GM12865 (cell line): ENCODE data around the gene UAP1L1.

Experiments
- DNase-seq: peaks from one replicate; pipeline ENCODE4 v3.0.0; 2010; ENCODE audit warnings: low read depth
- H3K4me3 ChIP-seq: 2 replicates; pipeline ENCODE4 v1.5.1; 2011; ENCODE audit warnings: mild to moderate bottlenecking, low read depth, low read length, control low read depth
- CTCF ChIP-seq: IDR thresholded peaks from 2 replicates; pipeline ENCODE4 v1.5.1; 2011; ENCODE audit warnings: low read length, control low read depth, low read depth, inconsistent platforms; ENCODE audit not compliant: insufficient read depth; ENCODE audit errors: missing control alignments

UAP1L1 gene

GRCh38 chr9:137042751-137043727, 34.3 kb upstream of the UAP1L1 start:
- TF ChIP-seq CTCF: no peak
- no peak for DNase-seq
- no peak overlapping the region for H3K4me3 ChIP-seq

- DNase-seq: no peak
- H3K4me3 ChIP-seq: no peak overlapping the region
- TF ChIP-seq CTCF: no peak
These were observed 33.3 kb upstream of the UAP1L1 start for GRCh38 chr9:137044037-137044436.

GRCh38 chr9:137044502-137045177, 32.7 kb upstream of the UAP1L1 start:
- TF ChIP-seq CTCF: no peak
- H3K4me3 ChIP-seq: no peak overlapping the region
- DNase-seq: no peak

GRCh38 chr9:137045294-137046087, 31.8 kb upstream of the UAP1L1 start:
- TF ChIP-seq CTCF: no peak
- DNase-seq: no peak
- no peak overlapping the region for H3K4me3 ChIP-seq

GRCh38 chr9:137046088-137046787, 31.1 kb upstream of the UAP1L1 start, which contains the start of gene NPDC1:
Gene NPDC1, minus strand, starts transcription at chr9:137046177. Its CDS starts 188 bp downstream, at chr9:137045989.
- TF ChIP-seq CTCF: peak; percentile 93
- peak; percentile 82 for DNase-seq
- no peak within 1 kb of the TSS for H3K4me3 ChIP-seq
